ENCODE data around the gene PLOD2. TPM values are rescaled to one million over a fixed set of nuclear protein-coding genes. Genes with fewer than 3 reads are reported as not detected.

The PLOD2 gene
- total RNA-seq, 2 experiments from 2014 or later, result not detected

- Histone ChIP-seq H2AFZ (ENCODE audit: low read length) (no peak overlapping the region), H3K27ac (ENCODE audit: low read depth, low read length, poor library complexity, severe bottlenecking) (no peak overlapping the region), H3K4me2 (ENCODE audit: low read length) (no peak overlapping the region), H3K9me2 (ENCODE audit: insufficient read depth, low read length) (no peaks in the 10 kb centered on the region), H3K79me2 (ENCODE audit: insufficient read depth, low read depth, low read length) (no peaks in the 10 kb centered on the region), H3K4me1 (ENCODE audit: insufficient read depth, low read length, poor library complexity, severe bottlenecking) (no peaks in the 10 kb centered on the region), H4K20me1 (ENCODE audit: insufficient read depth, low read length) (no peaks in the 10 kb centered on the region), H3K9me3 (ENCODE audit: low read length) (no peaks in the 10 kb centered on the region), H3K36me3 (ENCODE audit: insufficient read depth, low read length) (no peaks in the 10 kb centered on the region), H3K4me3 (ENCODE audit: low read depth, low read length, poor library complexity, severe bottlenecking) (no peak overlapping the region)
- BruUV-seq (replicated peaks), result no TSS peak
- intact Hi-C loops (cut with micrococcal nuclease; ENCODE audit: unreplicated experiment), result no loop called here
- no peak for DNase-seq (ENCODE audit: low spot score)
- CTCF ChIA-PET (ENCODE audit: unreplicated experiment), result no interaction called here
- POLR2A ChIA-PET, result interaction anchor here (0.6 kb wide), 1 partner anchor 1837 kb away, joined by 3 read pairs; no protein-coding TSS in a partner anchor
- TF ChIP-seq CTCF (conservative IDR thresholded peaks at IDR 0.05; ENCODE audit: low read length) (no peak), EZH2phosphoT487 (IDR thresholded peaks at IDR 0.05; ENCODE audit: borderline replicate concordance, low read depth, low read length) (no peak)
Measured at GRCh38 chr3:146124126-146124801, 36.7 kb downstream of the PLOD2 start.

GRCh38 chr3:146117406-146118285, 43.3 kb downstream of the PLOD2 start:
- H3K27ac ChIP-seq (ENCODE audit: low read depth, low read length, poor library complexity, severe bottlenecking), result no peak overlapping the region
- intact Hi-C loops (cut with micrococcal nuclease; ENCODE audit: unreplicated experiment), result no loop called here
- H3K4me2 ChIP-seq (ENCODE audit: low read length), result no peak overlapping the region
- TF ChIP-seq EZH2phosphoT487 (IDR thresholded peaks at IDR 0.05; ENCODE audit: borderline replicate concordance, low read depth, low read length) (no peak), CTCF (conservative IDR thresholded peaks at IDR 0.05; ENCODE audit: low read length) (no peak)
- H2AFZ ChIP-seq (ENCODE audit: low read length), result no peak overlapping the region
- ChIA-PET CTCF (ENCODE audit: unreplicated experiment) (no interaction called here), POLR2A (interaction anchor here (0.7 kb wide), 1 partner anchor 10 kb away, joined by 3 read pairs; no protein-coding TSS in a partner anchor)
- no peaks in the 10 kb centered on the region for H3K4me1 ChIP-seq (ENCODE audit: insufficient read depth, low read length, poor library complexity, severe bottlenecking)
- H3K36me3 ChIP-seq (ENCODE audit: insufficient read depth, low read length), result no peaks in the 10 kb centered on the region
- H3K9me2 ChIP-seq (ENCODE audit: insufficient read depth, low read length), result no peaks in the 10 kb centered on the region
- H3K79me2 ChIP-seq (ENCODE audit: insufficient read depth, low read depth, low read length), result no peaks in the 10 kb centered on the region
- H4K20me1 ChIP-seq (ENCODE audit: insufficient read depth, low read length), result no peaks in the 10 kb centered on the region
- no peak for DNase-seq (ENCODE audit: low spot score)
- H3K4me3 ChIP-seq (ENCODE audit: low read depth, low read length, poor library complexity, severe bottlenecking), result no peak overlapping the region
- no TSS peak for BruUV-seq (replicated peaks)
- no peaks in the 10 kb centered on the region for H3K9me3 ChIP-seq (ENCODE audit: low read length)

Measured in OCI-LY7 (cell line).